GM12878 (cell line): ENCODE data around the gene HEPACAM2. TPM values are rescaled to one million over a fixed set of nuclear protein-coding genes. Genes with fewer than 3 reads are reported as not detected.
A peak's percentile ranks its signal among the peaks of the same experiment; 100 is the strongest.

Source experiments
- BRCA1 ChIP-seq: IDR thresholded peaks from 2 replicates; pipeline ENCODE4 v1.6.1; 2011; ENCODE audit warnings: low read depth, low read length, improper control_type of control experiment
- CREM ChIP-seq: IDR thresholded peaks from 2 replicates; pipeline ENCODE4 v1.6.1; 2014; ENCODE audit warnings: antibody characterized with exemption, low read depth
- KAT2A ChIP-seq: conservative IDR thresholded peaks from 2 replicates; pipeline ENCODE4 v1.6.1; 2011; ENCODE audit warnings: low read depth, low read length; ENCODE audit not compliant: control insufficient read depth
- MYC ChIP-seq: IDR thresholded peaks from 2 replicates; pipeline ENCODE4 v1.6.1; 2011; ENCODE audit warnings: mild to moderate bottlenecking, low read length, moderate library complexity, inconsistent platforms; ENCODE audit not compliant: insufficient read depth, insufficient replicate concordance, insufficient read length, severe bottlenecking
- NFIC ChIP-seq: IDR thresholded peaks from 2 replicates; pipeline ENCODE4 v1.6.1; 2012; ENCODE audit warnings: low read depth, mild to moderate bottlenecking, inconsistent platforms, low read length, moderate library complexity
- RBBP5 ChIP-seq: fragments of 200-600 bp; sonication (generic); conservative IDR thresholded peaks from 2 replicates; pipeline ENCODE4 v1.6.1; 2016
- SIX5 ChIP-seq: IDR thresholded peaks from 2 replicates; pipeline ENCODE4 v1.6.1; 2011; ENCODE audit warnings: mild to moderate bottlenecking, low read depth, low read length, moderate library complexity; ENCODE audit not compliant: severe bottlenecking
- SREBF1 ChIP-seq: IDR thresholded peaks from 2 replicates; pipeline ENCODE4 v1.6.1; 2012; ENCODE audit warnings: mild to moderate bottlenecking, low read length
- WRNIP1 ChIP-seq: IDR thresholded peaks from 2 replicates; pipeline ENCODE4 v1.6.1; 2011; ENCODE audit warnings: low read depth, low read length, improper control_type of control experiment, borderline replicate concordance
- polyA plus RNA-seq, 11 experiments: library from polyadenylated mRNA; depleted of rRNA in 4 of 11; unstranded in 6 of 11; stranded (reverse) in 5 of 11; fragments of >200 nt; fragmentation: Nextera tagmentation in 4 of 11; fragmentation: Illumina TruSeq in 1 of 11; extraction: Ambion mirVana in 4 of 11; extraction: Trizol in 1 of 11; gene quantifications; 1 replicate in 1 of 11; 2 replicates in 10 of 11; pipeline versions ENCODE4 v1.2.1 to v1.2.3, GENCODE V29; 2011 to 2016; ENCODE audit warnings: inconsistent platforms in 2 of 11, missing spikeins in 2 of 11, low read depth in 1 of 11
- total RNA-seq, 4 experiments: library from RNA; depleted of rRNA in 3 of 4; stranded (reverse); fragments of >200 nt in 3 of 4; fragmentation: Illumina TruSeq in 1 of 4; extraction: Trizol in 1 of 4; gene quantifications; 2 replicates each; pipeline versions ENCODE4 v1.2.1 to v1.2.3, GENCODE V29; 2013 to 2021
- TF ChIP-seq, protein P1 (sequence below): fragments of 450-650 bp; conservative IDR thresholded peaks from 2 replicates; pipeline ENCODE4 v1.6.1; 2017; ENCODE audit warnings: mild to moderate bottlenecking, moderate library complexity
- TF ChIP-seq, protein P2 (sequence below): IDR thresholded peaks from 2 replicates; pipeline ENCODE4 v1.6.1; 2011; ENCODE audit warnings: borderline replicate concordance, low read depth, mild to moderate bottlenecking, moderate library complexity, mixed read lengths, low read length; ENCODE audit not compliant: insufficient read depth; ENCODE audit errors: extremely low read length
- TF ChIP-seq, protein P3 (sequence below): fragments of 450-650 bp; IDR thresholded peaks from 2 replicates; pipeline ENCODE4 v1.6.1; 2017; ENCODE audit warnings: mild to moderate bottlenecking, moderate library complexity
- TF ChIP-seq, protein P4 (sequence below): fragments of 450-650 bp; formaldehyde crosslinking; IDR thresholded peaks from 2 replicates; pipeline ENCODE4 v1.4.0; 2020; ENCODE audit warnings: mild to moderate bottlenecking, moderate library complexity
- TF ChIP-seq, protein P5 (sequence below): fragments of 450-650 bp; IDR thresholded peaks from 2 replicates; pipeline ENCODE4 v1.6.1; 2017; ENCODE audit warnings: antibody characterized with exemption, mild to moderate bottlenecking, moderate library complexity

Gene HEPACAM2
- total and polyA plus RNA-seq, 10 of the 15 experiments (the other 5 are each of a cell fraction or from before 2014, with no cell fraction given), result 0.04 to 0.58 TPM; not detected in 8

DNA sequence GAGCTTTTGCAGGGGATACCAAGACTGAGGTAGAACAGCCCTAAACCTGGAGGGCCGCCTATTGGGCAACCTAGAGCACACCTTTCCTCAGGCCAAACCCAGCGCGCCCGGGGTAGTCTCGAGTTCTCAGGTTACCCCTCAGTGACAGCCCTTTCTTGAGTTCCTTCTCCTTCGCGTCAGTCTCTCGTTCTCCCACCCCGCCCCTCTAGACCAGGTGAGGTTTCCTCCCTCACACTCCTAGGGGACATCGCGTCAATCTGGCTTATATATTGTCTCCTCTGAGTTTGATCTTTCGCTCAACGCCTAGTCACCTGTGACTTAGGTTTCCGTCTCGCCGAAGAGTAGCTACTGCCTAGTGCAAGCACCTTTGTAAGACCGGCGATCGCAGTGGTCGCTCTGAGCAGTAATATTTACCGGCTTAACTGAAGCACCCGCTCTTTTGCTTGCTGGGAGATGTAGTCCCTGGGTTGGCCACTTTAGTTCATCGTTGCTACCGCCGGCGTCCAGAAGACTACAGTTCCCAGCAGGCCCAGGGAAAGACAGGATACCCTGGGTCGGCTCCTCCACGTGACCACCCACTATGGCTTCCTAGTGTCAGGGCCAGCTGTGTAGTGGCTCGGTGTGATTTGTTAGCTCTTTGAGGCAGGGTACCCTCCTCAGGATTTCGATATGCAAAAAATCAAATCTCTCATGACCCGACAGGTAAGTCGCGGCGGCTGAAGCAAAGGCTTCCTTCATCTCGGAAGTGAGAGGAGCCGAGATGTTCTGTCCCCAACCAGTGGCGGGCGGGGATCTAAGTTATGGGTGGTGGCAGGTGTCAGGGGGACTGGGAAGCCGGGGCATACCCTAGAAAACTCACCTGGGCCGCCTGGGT, 5.8 kb upstream of the HEPACAM2 start, which contains the start of gene VPS50 (continued):
- TF ChIP-seq, protein P1, sequence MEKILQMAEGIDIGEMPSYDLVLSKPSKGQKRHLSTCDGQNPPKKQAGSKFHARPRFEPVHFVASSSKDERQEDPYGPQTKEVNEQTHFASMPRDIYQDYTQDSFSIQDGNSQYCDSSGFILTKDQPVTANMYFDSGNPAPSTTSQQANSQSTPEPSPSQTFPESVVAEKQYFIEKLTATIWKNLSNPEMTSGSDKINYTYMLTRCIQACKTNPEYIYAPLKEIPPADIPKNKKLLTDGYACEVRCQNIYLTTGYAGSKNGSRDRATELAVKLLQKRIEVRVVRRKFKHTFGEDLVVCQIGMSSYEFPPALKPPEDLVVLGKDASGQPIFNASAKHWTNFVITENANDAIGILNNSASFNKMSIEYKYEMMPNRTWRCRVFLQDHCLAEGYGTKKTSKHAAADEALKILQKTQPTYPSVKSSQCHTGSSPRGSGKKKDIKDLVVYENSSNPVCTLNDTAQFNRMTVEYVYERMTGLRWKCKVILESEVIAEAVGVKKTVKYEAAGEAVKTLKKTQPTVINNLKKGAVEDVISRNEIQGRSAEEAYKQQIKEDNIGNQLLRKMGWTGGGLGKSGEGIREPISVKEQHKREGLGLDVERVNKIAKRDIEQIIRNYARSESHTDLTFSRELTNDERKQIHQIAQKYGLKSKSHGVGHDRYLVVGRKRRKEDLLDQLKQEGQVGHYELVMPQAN, result peak; percentile 97
- TF ChIP-seq BRCA1 (no peak), KAT2A (no peak), CREM (peak; percentile 96), SREBF1 (peak; percentile 86), RBBP5 (no peak), SIX5 (peak; percentile 97), NFIC (peak; percentile 93), WRNIP1 (no peak), MYC (no peak)
- TF ChIP-seq, protein P2, sequence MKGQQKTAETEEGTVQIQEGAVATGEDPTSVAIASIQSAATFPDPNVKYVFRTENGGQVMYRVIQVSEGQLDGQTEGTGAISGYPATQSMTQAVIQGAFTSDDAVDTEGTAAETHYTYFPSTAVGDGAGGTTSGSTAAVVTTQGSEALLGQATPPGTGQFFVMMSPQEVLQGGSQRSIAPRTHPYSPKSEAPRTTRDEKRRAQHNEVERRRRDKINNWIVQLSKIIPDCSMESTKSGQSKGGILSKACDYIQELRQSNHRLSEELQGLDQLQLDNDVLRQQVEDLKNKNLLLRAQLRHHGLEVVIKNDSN, result peak; percentile 98
- TF ChIP-seq, protein P3, sequence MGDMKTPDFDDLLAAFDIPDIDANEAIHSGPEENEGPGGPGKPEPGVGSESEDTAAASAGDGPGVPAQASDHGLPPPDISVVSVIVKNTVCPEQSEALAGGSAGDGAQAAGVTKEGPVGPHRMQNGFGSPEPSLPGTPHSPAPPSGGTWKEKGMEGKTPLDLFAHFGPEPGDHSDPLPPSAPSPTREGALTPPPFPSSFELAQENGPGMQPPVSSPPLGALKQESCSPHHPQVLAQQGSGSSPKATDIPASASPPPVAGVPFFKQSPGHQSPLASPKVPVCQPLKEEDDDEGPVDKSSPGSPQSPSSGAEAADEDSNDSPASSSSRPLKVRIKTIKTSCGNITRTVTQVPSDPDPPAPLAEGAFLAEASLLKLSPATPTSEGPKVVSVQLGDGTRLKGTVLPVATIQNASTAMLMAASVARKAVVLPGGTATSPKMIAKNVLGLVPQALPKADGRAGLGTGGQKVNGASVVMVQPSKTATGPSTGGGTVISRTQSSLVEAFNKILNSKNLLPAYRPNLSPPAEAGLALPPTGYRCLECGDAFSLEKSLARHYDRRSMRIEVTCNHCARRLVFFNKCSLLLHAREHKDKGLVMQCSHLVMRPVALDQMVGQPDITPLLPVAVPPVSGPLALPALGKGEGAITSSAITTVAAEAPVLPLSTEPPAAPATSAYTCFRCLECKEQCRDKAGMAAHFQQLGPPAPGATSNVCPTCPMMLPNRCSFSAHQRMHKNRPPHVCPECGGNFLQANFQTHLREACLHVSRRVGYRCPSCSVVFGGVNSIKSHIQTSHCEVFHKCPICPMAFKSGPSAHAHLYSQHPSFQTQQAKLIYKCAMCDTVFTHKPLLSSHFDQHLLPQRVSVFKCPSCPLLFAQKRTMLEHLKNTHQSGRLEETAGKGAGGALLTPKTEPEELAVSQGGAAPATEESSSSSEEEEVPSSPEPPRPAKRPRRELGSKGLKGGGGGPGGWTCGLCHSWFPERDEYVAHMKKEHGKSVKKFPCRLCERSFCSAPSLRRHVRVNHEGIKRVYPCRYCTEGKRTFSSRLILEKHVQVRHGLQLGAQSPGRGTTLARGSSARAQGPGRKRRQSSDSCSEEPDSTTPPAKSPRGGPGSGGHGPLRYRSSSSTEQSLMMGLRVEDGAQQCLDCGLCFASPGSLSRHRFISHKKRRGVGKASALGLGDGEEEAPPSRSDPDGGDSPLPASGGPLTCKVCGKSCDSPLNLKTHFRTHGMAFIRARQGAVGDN, result no peak
- TF ChIP-seq, protein P4, sequence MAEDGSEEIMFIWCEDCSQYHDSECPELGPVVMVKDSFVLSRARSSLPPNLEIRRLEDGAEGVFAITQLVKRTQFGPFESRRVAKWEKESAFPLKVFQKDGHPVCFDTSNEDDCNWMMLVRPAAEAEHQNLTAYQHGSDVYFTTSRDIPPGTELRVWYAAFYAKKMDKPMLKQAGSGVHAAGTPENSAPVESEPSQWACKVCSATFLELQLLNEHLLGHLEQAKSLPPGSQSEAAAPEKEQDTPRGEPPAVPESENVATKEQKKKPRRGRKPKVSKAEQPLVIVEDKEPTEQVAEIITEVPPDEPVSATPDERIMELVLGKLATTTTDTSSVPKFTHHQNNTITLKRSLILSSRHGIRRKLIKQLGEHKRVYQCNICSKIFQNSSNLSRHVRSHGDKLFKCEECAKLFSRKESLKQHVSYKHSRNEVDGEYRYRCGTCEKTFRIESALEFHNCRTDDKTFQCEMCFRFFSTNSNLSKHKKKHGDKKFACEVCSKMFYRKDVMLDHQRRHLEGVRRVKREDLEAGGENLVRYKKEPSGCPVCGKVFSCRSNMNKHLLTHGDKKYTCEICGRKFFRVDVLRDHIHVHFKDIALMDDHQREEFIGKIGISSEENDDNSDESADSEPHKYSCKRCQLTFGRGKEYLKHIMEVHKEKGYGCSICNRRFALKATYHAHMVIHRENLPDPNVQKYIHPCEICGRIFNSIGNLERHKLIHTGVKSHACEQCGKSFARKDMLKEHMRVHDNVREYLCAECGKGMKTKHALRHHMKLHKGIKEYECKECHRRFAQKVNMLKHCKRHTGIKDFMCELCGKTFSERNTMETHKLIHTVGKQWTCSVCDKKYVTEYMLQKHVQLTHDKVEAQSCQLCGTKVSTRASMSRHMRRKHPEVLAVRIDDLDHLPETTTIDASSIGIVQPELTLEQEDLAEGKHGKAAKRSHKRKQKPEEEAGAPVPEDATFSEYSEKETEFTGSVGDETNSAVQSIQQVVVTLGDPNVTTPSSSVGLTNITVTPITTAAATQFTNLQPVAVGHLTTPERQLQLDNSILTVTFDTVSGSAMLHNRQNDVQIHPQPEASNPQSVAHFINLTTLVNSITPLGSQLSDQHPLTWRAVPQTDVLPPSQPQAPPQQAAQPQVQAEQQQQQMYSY (CRISPR knock-in tag), result no peak
- TF ChIP-seq, protein P5, sequence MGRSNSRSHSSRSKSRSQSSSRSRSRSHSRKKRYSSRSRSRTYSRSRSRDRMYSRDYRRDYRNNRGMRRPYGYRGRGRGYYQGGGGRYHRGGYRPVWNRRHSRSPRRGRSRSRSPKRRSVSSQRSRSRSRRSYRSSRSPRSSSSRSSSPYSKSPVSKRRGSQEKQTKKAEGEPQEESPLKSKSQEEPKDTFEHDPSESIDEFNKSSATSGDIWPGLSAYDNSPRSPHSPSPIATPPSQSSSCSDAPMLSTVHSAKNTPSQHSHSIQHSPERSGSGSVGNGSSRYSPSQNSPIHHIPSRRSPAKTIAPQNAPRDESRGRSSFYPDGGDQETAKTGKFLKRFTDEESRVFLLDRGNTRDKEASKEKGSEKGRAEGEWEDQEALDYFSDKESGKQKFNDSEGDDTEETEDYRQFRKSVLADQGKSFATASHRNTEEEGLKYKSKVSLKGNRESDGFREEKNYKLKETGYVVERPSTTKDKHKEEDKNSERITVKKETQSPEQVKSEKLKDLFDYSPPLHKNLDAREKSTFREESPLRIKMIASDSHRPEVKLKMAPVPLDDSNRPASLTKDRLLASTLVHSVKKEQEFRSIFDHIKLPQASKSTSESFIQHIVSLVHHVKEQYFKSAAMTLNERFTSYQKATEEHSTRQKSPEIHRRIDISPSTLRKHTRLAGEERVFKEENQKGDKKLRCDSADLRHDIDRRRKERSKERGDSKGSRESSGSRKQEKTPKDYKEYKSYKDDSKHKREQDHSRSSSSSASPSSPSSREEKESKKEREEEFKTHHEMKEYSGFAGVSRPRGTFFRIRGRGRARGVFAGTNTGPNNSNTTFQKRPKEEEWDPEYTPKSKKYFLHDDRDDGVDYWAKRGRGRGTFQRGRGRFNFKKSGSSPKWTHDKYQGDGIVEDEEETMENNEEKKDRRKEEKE, result no peak
